ENCODE data around the gene SAMD4A.
A peak's percentile ranks its signal among the peaks of the same experiment; 100 is the strongest.

The SAMD4A gene

GRCh38 chr14:54566410-54567223 is at the start of gene SAMD4A:
Gene SAMD4A, plus strand, starts transcription at chr14:54567128. Its CDS starts 789 bp downstream, at chr14:54567917.
- DNase-seq (ENCODE audit: low spot score), result peak; percentile 76

- no peak for DNase-seq (ENCODE audit: low spot score)
Observed at GRCh38 chr14:54524410-54524809, 42.5 kb upstream of the SAMD4A start.

GRCh38 chr14:54528973-54529372 is 38.0 kb upstream of the SAMD4A start:
- DNase-seq (ENCODE audit: low spot score), result no peak

- no peak for DNase-seq (ENCODE audit: low spot score)
Observed at GRCh38 chr14:54529811-54530210, 37.1 kb upstream of the SAMD4A start.

- DNase-seq (ENCODE audit: low spot score), result no peak
Observed at GRCh38 chr14:54532111-54533012, 34.6 kb upstream of the SAMD4A start.

- DNase-seq (ENCODE audit: low spot score), result no peak
Observed at GRCh38 chr14:54533100-54533499, 33.8 kb upstream of the SAMD4A start.

- no peak for DNase-seq (ENCODE audit: low spot score)
Observed at GRCh38 chr14:54535126-54535525, 31.8 kb upstream of the SAMD4A start.

GRCh38 chr14:54535646-54536045 is 31.3 kb upstream of the SAMD4A start:
- no peak for DNase-seq (ENCODE audit: low spot score)

- DNase-seq (ENCODE audit: low spot score), result peak; percentile 19
Observed at GRCh38 chr14:54537651-54538050, 29.3 kb upstream of the SAMD4A start.

GRCh38 chr14:54538055-54538454 is 28.9 kb upstream of the SAMD4A start:
- peak; percentile 28 for DNase-seq (ENCODE audit: low spot score)

GRCh38 chr14:54547583-54547982 is 19.3 kb upstream of the SAMD4A start:
- DNase-seq (ENCODE audit: low spot score), result no peak

GRCh38 chr14:54548491-54548890 is 18.4 kb upstream of the SAMD4A start:
- no peak for DNase-seq (ENCODE audit: low spot score)

GRCh38 chr14:54549862-54550261 is 17.1 kb upstream of the SAMD4A start:
- DNase-seq (ENCODE audit: low spot score), result no peak

GRCh38 chr14:54550514-54550913 is 16.4 kb upstream of the SAMD4A start:
- DNase-seq (ENCODE audit: low spot score), result no peak

- no peak for DNase-seq (ENCODE audit: low spot score)
Observed at GRCh38 chr14:54554401-54554800, 12.5 kb upstream of the SAMD4A start.

- no peak for DNase-seq (ENCODE audit: low spot score)
Observed at GRCh38 chr14:54555651-54556050, 11.3 kb upstream of the SAMD4A start.

- DNase-seq (ENCODE audit: low spot score), result no peak
Observed at GRCh38 chr14:54556535-54556934, 10.4 kb upstream of the SAMD4A start.

- no peak for DNase-seq (ENCODE audit: low spot score)
Observed at GRCh38 chr14:54562334-54562733, 4.6 kb upstream of the SAMD4A start.

GRCh38 chr14:54564071-54564867 is 2.7 kb upstream of the SAMD4A start:
- DNase-seq (ENCODE audit: low spot score), result peak; percentile 23

- DNase-seq (ENCODE audit: low spot score), result peak; percentile 73
Observed at GRCh38 chr14:54564868-54565784, 1.8 kb upstream of the SAMD4A start.

- DNase-seq (ENCODE audit: low spot score), result peak; percentile 89
Observed at GRCh38 chr14:54565785-54566409, 1.0 kb upstream of the SAMD4A start.

All from HuH-7 (cell line).